GM12874 (cell line): Measurements from ENCODE around the gene TUBGCP2.

ENCODE experiments used
- TF ChIP-seq, protein P1 (sequence below): IDR thresholded peaks from 2 replicates; pipeline ENCODE4 v1.5.1; 2011; ENCODE audit warnings: low read depth, mild to moderate bottlenecking, control low read depth, low read length, moderate library complexity; ENCODE audit not compliant: insufficient read depth

Gene TUBGCP2

GRCh38 chr10:133334503-133335245 is 26.0 kb upstream of the TUBGCP2 start:
- TF ChIP-seq, protein P1, sequence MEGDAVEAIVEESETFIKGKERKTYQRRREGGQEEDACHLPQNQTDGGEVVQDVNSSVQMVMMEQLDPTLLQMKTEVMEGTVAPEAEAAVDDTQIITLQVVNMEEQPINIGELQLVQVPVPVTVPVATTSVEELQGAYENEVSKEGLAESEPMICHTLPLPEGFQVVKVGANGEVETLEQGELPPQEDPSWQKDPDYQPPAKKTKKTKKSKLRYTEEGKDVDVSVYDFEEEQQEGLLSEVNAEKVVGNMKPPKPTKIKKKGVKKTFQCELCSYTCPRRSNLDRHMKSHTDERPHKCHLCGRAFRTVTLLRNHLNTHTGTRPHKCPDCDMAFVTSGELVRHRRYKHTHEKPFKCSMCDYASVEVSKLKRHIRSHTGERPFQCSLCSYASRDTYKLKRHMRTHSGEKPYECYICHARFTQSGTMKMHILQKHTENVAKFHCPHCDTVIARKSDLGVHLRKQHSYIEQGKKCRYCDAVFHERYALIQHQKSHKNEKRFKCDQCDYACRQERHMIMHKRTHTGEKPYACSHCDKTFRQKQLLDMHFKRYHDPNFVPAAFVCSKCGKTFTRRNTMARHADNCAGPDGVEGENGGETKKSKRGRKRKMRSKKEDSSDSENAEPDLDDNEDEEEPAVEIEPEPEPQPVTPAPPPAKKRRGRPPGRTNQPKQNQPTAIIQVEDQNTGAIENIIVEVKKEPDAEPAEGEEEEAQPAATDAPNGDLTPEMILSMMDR, result no peak

DNA sequence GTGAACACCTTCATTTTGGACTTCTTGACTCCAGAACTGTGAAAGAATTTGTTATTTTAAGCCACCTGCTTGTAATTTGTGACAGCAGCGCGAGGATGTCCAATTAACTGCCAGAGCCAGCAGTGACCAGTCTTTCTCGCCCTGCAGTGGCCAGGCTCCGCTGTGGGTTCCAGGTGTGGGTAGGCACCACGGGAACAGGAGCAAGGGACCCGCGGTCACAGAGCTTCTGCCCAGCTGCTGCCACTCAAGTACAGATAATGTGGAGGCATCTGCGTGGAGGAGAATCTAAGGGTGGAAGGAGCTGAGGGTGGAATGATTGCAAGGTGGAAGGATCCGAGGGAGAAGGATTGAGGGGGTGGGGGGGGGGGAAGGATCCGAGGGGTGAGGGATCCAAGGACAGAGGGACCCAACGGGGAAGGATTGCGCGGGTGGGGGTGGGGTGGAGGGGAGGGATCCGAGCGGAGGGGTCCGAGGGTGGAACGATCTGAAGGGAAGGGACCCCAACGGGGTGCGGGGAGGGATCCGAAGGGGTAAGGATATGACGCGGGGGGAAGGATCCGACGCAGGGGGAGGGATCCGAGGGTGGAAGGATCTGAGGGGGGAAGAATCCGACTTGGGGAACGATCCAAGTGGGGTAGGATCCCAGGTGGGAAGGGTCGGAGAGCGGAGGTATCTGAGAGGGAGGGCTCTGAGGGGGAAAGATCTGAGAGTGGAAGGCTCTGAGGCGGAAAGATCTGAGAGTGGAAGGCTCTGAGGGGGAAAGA is 24.4 kb upstream of the TUBGCP2 start:
- TF ChIP-seq, protein P1, result no peak

GRCh38 chr10:133329491-133330202 is 21.0 kb upstream of the TUBGCP2 start:
- TF ChIP-seq, protein P1, result peak; percentile 93

GRCh38 chr10:133328358-133329343 is 20.0 kb upstream of the TUBGCP2 start:
- TF ChIP-seq, protein P1, result no peak

GRCh38 chr10:133327651-133328357 is 19.1 kb upstream of the TUBGCP2 start:
- TF ChIP-seq, protein P1, result no peak

DNA sequence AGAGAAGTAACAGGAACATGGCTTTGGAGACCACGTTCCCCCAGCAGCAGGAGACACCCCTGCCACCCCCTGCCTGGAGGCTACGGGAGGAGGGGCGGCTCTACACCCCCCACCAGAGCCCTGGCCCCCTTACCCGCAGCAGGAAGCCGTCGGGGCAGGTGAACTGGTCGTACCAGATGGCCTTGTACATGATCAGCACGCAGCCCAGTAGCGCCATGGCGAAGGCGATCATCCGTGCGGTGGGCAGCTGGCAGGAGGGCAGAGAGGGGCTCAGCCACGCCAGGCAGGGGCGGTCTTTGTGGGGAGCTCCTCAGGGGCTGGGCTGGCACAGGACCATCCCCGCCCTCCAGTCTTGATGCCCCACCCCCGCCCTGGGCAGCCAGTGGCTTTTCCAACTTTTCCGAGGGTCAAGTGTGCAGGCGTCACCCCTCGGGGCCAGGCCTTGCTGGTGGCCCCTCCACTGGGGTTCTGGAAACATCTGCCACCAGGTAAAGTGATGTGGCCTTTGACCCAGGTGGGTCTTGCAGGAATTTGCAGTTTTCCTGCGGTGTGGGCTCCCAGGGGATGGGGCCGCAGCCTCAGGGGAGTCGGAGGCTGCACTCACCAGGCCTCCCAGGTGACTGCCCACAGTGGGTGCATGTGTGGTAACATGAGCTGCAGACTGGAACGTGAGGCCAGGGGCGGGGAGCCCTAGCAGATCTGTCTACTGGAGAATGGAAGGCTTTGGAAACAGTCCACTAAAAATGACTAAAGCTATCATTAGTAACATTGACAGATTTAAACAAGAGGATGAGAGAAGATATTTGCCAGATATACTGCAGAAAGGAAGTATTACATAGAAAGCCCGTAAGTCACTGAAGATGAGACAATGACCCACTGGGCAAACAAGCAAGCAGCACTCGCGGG is 18.3 kb upstream of the TUBGCP2 start:
- TF ChIP-seq, protein P1, result no peak
